H1 (cell line): Measurements from ENCODE around the gene EXOSC5. TPM values are rescaled to one million over a fixed set of nuclear protein-coding genes. Genes with fewer than 3 reads are reported as not detected.

Experiments used
- CTCF ChIA-PET: fragments of 300-600 bp; sonication (Branson Sonifier 250); formaldehyde crosslinking; loops from one replicate; lab custom pipeline; 2021; ENCODE audit not compliant: partially characterized antibody; lab: Charles Lee
- POLR2A ChIA-PET: fragments of 300-600 bp; sonication (Branson Sonifier 250); formaldehyde crosslinking; loops from one replicate; lab custom pipeline; 2021; ENCODE audit warnings: inconsistent platforms; ENCODE audit not compliant: partially characterized antibody; lab: Charles Lee
- DNase-seq, 2 experiments: peaks; one replicate each; pipeline versions ENCODE4 v3.0.0 to v3.0.0-alpha.2; 2010 to 2022; ENCODE audit warnings: low spot score in 2 of 2, low read depth in 1 of 2, mixed read lengths in 1 of 2
- FAIRE-seq: peaks from 2 replicates; lab custom pipeline; 2011; peaks lifted over from hg19 to GRCh38; lab: Jason Lieb, UNC
- H2AFZ ChIP-seq: 2 replicates; pipeline ENCODE4 v1.8.1; 2012; ENCODE audit warnings: low read length, inconsistent platforms
- H2AK5ac ChIP-seq: 2 replicates; pipeline ENCODE4 v1.6.1; 2013; ENCODE audit warnings: low read depth, low read length
- H2BK120ac ChIP-seq: replicated peaks from 2 replicates; pipeline ENCODE3; 2013; ENCODE audit warnings: low read depth, low read length, inconsistent platforms
- H2BK12ac ChIP-seq: 2 replicates; pipeline ENCODE4 v1.6.1; 2013; ENCODE audit warnings: low read depth, low read length
- H2BK15ac ChIP-seq: 2 replicates; pipeline ENCODE4 v1.6.1; 2013; ENCODE audit warnings: low read length
- H2BK20ac ChIP-seq: 2 replicates; pipeline ENCODE4 v1.6.1; 2013; ENCODE audit warnings: low read length
- H2BK5ac ChIP-seq: 2 replicates; pipeline ENCODE4 v1.6.1; 2013; ENCODE audit warnings: low read depth, low read length
- H3K14ac ChIP-seq: 2 replicates; pipeline ENCODE4 v1.6.1; 2013; ENCODE audit warnings: inconsistent platforms; ENCODE audit not compliant: insufficient read length
- H3K18ac ChIP-seq: 2 replicates; pipeline ENCODE4 v1.6.1; 2013; ENCODE audit warnings: low read length; ENCODE audit errors: extremely low read depth
- H3K23ac ChIP-seq: 2 replicates; pipeline ENCODE4 v1.6.1; 2013; ENCODE audit warnings: inconsistent platforms; ENCODE audit not compliant: insufficient read length
- H3K23me2 ChIP-seq: 2 replicates; pipeline ENCODE4 v1.6.1; 2013; ENCODE audit warnings: low read depth, low read length
- H3K27ac ChIP-seq: 2 replicates; pipeline ENCODE4 v1.6.1; 2011; ENCODE audit warnings: low read depth, low read length, inconsistent platforms
- H3K27me3 ChIP-seq, 4 experiments: replicated peaks in 1 of 4; 1 replicate in 1 of 4; 2 replicates in 3 of 4; pipeline versions ENCODE4 v1.6.1 to v1.8.1; 2011 to 2013; ENCODE audit warnings: low read length in 3 of 4, mild to moderate bottlenecking in 3 of 4, inconsistent platforms in 2 of 4, mixed read lengths in 2 of 4, moderate library complexity in 1 of 4; ENCODE audit not compliant: control insufficient read depth in 3 of 4, insufficient read depth in 3 of 4; ENCODE audit errors: extremely low read depth in 1 of 4
- H3K36me3 ChIP-seq, 4 experiments: 2 replicates each; pipeline versions ENCODE4 v1.6.1 to v1.8.1; 2011 to 2013; ENCODE audit warnings: mild to moderate bottlenecking in 4 of 4, low read length in 3 of 4, moderate library complexity in 2 of 4, control low read depth in 1 of 4, inconsistent platforms in 1 of 4; ENCODE audit not compliant: insufficient read depth in 4 of 4, control insufficient read depth in 2 of 4
- H3K4ac ChIP-seq: replicated peaks from 2 replicates; pipeline ENCODE3; 2013; ENCODE audit warnings: low read length, low read depth, mixed read lengths, inconsistent platforms; ENCODE audit not compliant: insufficient read length
- H3K4me1 ChIP-seq, 4 experiments: replicated peaks in 1 of 4; 1 replicate in 1 of 4; 2 replicates in 3 of 4; pipeline versions ENCODE4 v1.6.1 to v1.8.1; 2011 to 2013; ENCODE audit warnings: low read length in 3 of 4, inconsistent platforms in 2 of 4, mixed read lengths in 1 of 4; ENCODE audit not compliant: insufficient read depth in 4 of 4, control insufficient read depth in 3 of 4
- H3K4me2 ChIP-seq, 2 experiments: 2 replicates each; pipeline versions ENCODE4 v1.6.1 to v1.8.1; 2011 to 2013; ENCODE audit warnings: low read depth in 2 of 2, low read length in 2 of 2, control low read depth in 1 of 2, inconsistent platforms in 1 of 2, mild to moderate bottlenecking in 1 of 2; ENCODE audit not compliant: insufficient read depth in 1 of 2
- H3K4me3 ChIP-seq, 4 experiments: fragments of 200-600, 300-600 bp in 1 of 4; sonication (generic), shearing (Covaris generic), sonication (Bioruptor Twin) in 1 of 4; 2 replicates each; pipeline versions ENCODE4 v1.5.1 to v1.8.1; 2011 to 2016; ENCODE audit warnings: low read length in 4 of 4, low read depth in 3 of 4, control low read depth in 2 of 4, inconsistent platforms in 2 of 4, mild to moderate bottlenecking in 2 of 4, mixed read lengths in 1 of 4, moderate library complexity in 1 of 4; ENCODE audit not compliant: insufficient read depth in 2 of 4; ENCODE audit errors: extremely low read depth in 1 of 4
- H3K56ac ChIP-seq: replicated peaks from 2 replicates; pipeline ENCODE3; 2013; ENCODE audit warnings: low read depth, mild to moderate bottlenecking, mixed read lengths, low read length, inconsistent platforms; ENCODE audit not compliant: insufficient read length
- H3K79me1 ChIP-seq: 2 replicates; pipeline ENCODE4 v1.6.1; 2013; ENCODE audit warnings: low read depth, low read length, control low read depth
- H3K79me2 ChIP-seq, 2 experiments: 2 replicates each; pipeline versions ENCODE4 v1.6.1 to v1.8.1; 2012 to 2013; ENCODE audit warnings: low read length in 2 of 2, mild to moderate bottlenecking in 2 of 2, inconsistent platforms in 1 of 2; ENCODE audit not compliant: insufficient read depth in 2 of 2, control insufficient read depth in 1 of 2
- H3K9ac ChIP-seq, 4 experiments: replicated peaks in 1 of 4; 1 replicate in 1 of 4; 2 replicates in 3 of 4; pipeline versions ENCODE4 v1.6.1 to v1.8.1; 2011 to 2013; ENCODE audit warnings: low read depth in 3 of 4, low read length in 3 of 4, control low read depth in 2 of 4, mild to moderate bottlenecking in 2 of 4, moderate library complexity in 2 of 4, inconsistent platforms in 1 of 4; ENCODE audit errors: extremely low read depth in 1 of 4
- H3K9me3 ChIP-seq, 2 experiments: 2 replicates each; pipeline versions ENCODE4 v1.6.1 to v1.8.1; 2012 to 2013; ENCODE audit warnings: mild to moderate bottlenecking in 2 of 2, moderate library complexity in 2 of 2, control low read depth in 1 of 2, inconsistent platforms in 1 of 2, low read depth in 1 of 2, low read length in 1 of 2, mixed read lengths in 1 of 2; ENCODE audit not compliant: insufficient read depth in 2 of 2
- H4K20me1 ChIP-seq, 2 experiments: replicated peaks in 1 of 2; 2 replicates each; pipeline versions ENCODE3 to v1.8.1; 2011 to 2013; ENCODE audit warnings: inconsistent platforms in 2 of 2, low read length in 2 of 2, mild to moderate bottlenecking in 1 of 2; ENCODE audit not compliant: insufficient read depth in 2 of 2, control insufficient read depth in 1 of 2
- H4K5ac ChIP-seq: 2 replicates; pipeline ENCODE4 v1.6.1; 2013; ENCODE audit warnings: low read length, low read depth, mixed read lengths, inconsistent platforms; ENCODE audit not compliant: insufficient read length
- H4K8ac ChIP-seq: 2 replicates; pipeline ENCODE4 v1.8.0; 2013; ENCODE audit warnings: mild to moderate bottlenecking, moderate library complexity, low read length, inconsistent platforms; ENCODE audit not compliant: insufficient read depth; ENCODE audit errors: extremely low read depth
- H4K91ac ChIP-seq: replicated peaks from 2 replicates; pipeline ENCODE3; 2013; ENCODE audit warnings: low read length, mixed read lengths, inconsistent platforms; ENCODE audit not compliant: insufficient read length
- ASH2L ChIP-seq: fragments of 200-600, 300-600 bp; sonication (generic); IDR thresholded peaks from one replicate; pipeline ENCODE4 v1.7.1; 2017; ENCODE audit warnings: low read length
- SIRT6 ChIP-seq: IDR thresholded peaks from one replicate; pipeline ENCODE4 v1.7.1; 2012; ENCODE audit warnings: low read length, inconsistent platforms
- SUZ12 ChIP-seq: fragments of 200-600 bp; sonication (generic); IDR thresholded peaks from 2 replicates; pipeline ENCODE4 v1.6.1; 2012; ENCODE audit warnings: mild to moderate bottlenecking, inconsistent platforms, low read length, moderate library complexity, mixed read lengths
- WGBS, 2 experiments: shearing (Covaris generic) in 1 of 2; methylation state at CpG; one replicate each; pipeline versions ENCODE4 v1.1.6 to v1.1.7; 2013 to 2015; ENCODE audit warnings: low lambda C conversion rate in 2 of 2, mixed read lengths in 2 of 2, inconsistent platforms in 1 of 2, low coverage in 1 of 2, missing lambda C conversion rate in 1 of 2; ENCODE audit not compliant: insufficient replicate concordance in 2 of 2, insufficient coverage in 1 of 2, insufficient read length in 1 of 2; ENCODE audit errors: extremely low coverage in 1 of 2, missing lambda C conversion rate in 1 of 2; 5-methylcytosine and 5-hydroxymethylcytosine counted together
- polyA plus RNA-seq, 7 experiments: library from polyadenylated mRNA; depleted of rRNA in 3 of 7; stranded (reverse) in 5 of 7; unstranded in 2 of 7; fragments of >200 nt in 5 of 7; fragments of 200-250 nt in 2 of 7; gene quantifications; 1 replicate in 5 of 7; 2 replicates in 1 of 7; 4 replicates in 1 of 7; pipeline versions ENCODE4 v1.2.1 to v1.2.3, GENCODE V29; 2011 to 2013; ENCODE audit warnings: missing spikeins in 2 of 7, mixed read lengths in 2 of 7
- total RNA-seq: library from RNA; stranded (reverse); fragmentation: NEBNext Ultra II Directional; extraction: Animal tissue kit (Norgen Biotek cat#: 25700); gene quantifications from 2 replicates; pipeline ENCODE4 v1.2.1, GENCODE V29; 2021

EXOSC5 gene
- total and polyA plus RNA-seq, 2 of the 8 experiments (the other 6 are each of a cell fraction or from before 2014, with no cell fraction given): 56.2 to 92.8 TPM

DNA sequence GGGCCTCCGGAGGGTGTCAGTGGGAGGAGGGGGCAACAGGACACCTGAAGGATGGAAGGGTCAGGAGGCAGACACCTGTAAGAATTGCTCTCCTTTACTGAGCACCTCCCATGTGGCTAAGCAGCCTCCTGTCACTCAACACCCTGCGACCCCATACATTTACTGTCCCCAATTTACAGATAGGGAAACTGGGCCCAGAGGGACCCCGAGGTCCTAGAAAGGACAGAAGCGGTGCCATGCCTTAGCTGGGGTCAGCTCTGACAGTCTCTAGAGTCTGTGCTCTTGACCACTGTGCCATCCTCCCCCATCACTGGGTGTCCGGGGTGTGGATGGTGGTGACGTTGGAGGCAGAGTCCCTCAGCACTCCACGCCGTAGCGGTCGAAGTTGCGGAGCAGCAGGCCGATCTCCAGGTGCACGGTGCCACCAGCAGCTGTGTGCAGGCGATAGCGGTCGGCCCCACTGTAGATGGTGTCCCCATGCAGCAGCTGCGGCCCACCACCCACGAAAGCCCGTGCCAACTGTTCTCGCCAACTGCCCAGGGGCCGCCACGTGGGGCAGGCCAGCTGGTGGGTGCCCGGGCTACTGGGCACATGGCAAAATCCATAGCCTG lies 42.7 kb downstream of the EXOSC5 start:
- Histone ChIP-seq H2AK5ac (0 out of 2 replicates have a peak overlapping the region, but pooled peaks have one; percentile 20), H3K27ac (no peak overlapping the region), H3K14ac (no peak overlapping the region), H3K4ac (no peak overlapping the region), H2BK120ac (no peak overlapping the region), H3K23me2 (peaks cover 27% of the 10 kb centered on the region), H3K18ac (no peak overlapping the region; the same call in 1 of the 2 replicates), H3K79me1 (no peaks in the 10 kb centered on the region; the same call in 1 of the 2 replicates), H4K20me1 (peaks cover 0 to 7% of the 10 kb centered on the region in 2 experiments), H3K36me3 (no peaks in the 10 kb centered on the region), H3K56ac (no peak overlapping the region), H3K79me2 (no peaks in the 10 kb centered on the region), H3K4me2 (peak overlapping the region; percentile 13 to 92), H2BK20ac (no peak overlapping the region), H2AFZ (no peak overlapping the region), H3K9me3 (no peaks in the 10 kb centered on the region), H3K9ac (no peak overlapping the region), H4K91ac (no peak overlapping the region), H3K27me3 (peaks cover 10 to 36% (median 28%) of the 10 kb centered on the region in 4 experiments), H4K5ac (no peak overlapping the region), H4K8ac (no peak overlapping the region), H2BK12ac (peak overlapping the region; percentile 29; the same call in 1 of the 2 replicates), H3K23ac (no peak overlapping the region), H2BK5ac (no peak overlapping the region), H2BK15ac (0 out of 2 replicates have a peak overlapping the region, but pooled peaks have one; percentile 12), H3K4me1 (peaks cover 0 to 14% (median 4%) of the 10 kb centered on the region in 4 experiments; a peak in 5 of 7 replicates), H3K4me3 (peak overlapping the region in 3 of 4 experiments; percentile 25 to 75 (median 38); a peak in 5 of 8 replicates)
- DNase-seq (no peak), FAIRE-seq (no peak)
- WGBS, 2 experiments: 86% methylated on average over 23 of the region's 23 CpGs; no CpG with 5 or more reads in 1 of the 2 experiments
- ChIA-PET POLR2A (interaction anchor here (5.4 kb wide), 1 partner anchor 10 kb away, joined by 29 read pairs; the partner anchor contains the start of gene B9D2), CTCF (interaction anchor here (0.6 to 8.0 kb wide), 8 partner anchors 9 to 136 kb away, joined by 3 to 37 read pairs (median 6); partner anchors contain the start of gene B9D2)
- no peak for TF ChIP-seq ASH2L
- TF ChIP-seq SUZ12: no peak
- TF ChIP-seq SIRT6: no peak
